CD14-positive monocyte (primary cell): ENCODE data around the gene ATP6AP1. TPM values are rescaled to one million over a fixed set of nuclear protein-coding genes. Genes with fewer than 3 reads are reported as not detected.

Source experiments
- DNase-seq, 3 donors: peaks; one replicate each; pipeline ENCODE4 v3.0.0-alpha.2; 2011 to 2022
- H2AFZ ChIP-seq: 2 replicates; pipeline ENCODE4 v1.6.0; 2012; ENCODE audit warnings: mild to moderate bottlenecking, low read depth, low read length, inconsistent platforms; ENCODE audit not compliant: insufficient read depth, poor library complexity, severe bottlenecking
- H3K27ac ChIP-seq, 2 donors: 1 replicate in 1 of 2; 2 replicates in 1 of 2; pipeline ENCODE4 v1.5.1; 2012 to 2013; ENCODE audit warnings: low read length in 2 of 2, control low read depth in 1 of 2, inconsistent platforms in 1 of 2, low read depth in 1 of 2, mild to moderate bottlenecking in 1 of 2
- H3K27me3 ChIP-seq, 2 donors: one replicate each; pipeline versions ENCODE4 v1.6.0 to v1.6.1; 2011 to 2013; ENCODE audit warnings: low read length in 2 of 2; ENCODE audit not compliant: control insufficient read depth in 2 of 2, insufficient read depth in 2 of 2
- H3K36me3 ChIP-seq, 2 donors: replicated peaks in 1 of 2; 1 replicate in 1 of 2; 2 replicates in 1 of 2; pipeline versions ENCODE4 v1.5.1 to v1.6.1; 2012 to 2013; ENCODE audit warnings: low read length in 2 of 2, control low read depth in 1 of 2, inconsistent platforms in 1 of 2, mild to moderate bottlenecking in 1 of 2; ENCODE audit not compliant: insufficient read depth in 2 of 2, control insufficient read depth in 1 of 2
- H3K4me1 ChIP-seq, 2 donors: 1 replicate in 1 of 2; 2 replicates in 1 of 2; pipeline versions ENCODE4 v1.5.1 to v1.6.1; 2012 to 2013; ENCODE audit warnings: low read length in 2 of 2, control low read depth in 1 of 2, inconsistent platforms in 1 of 2, mild to moderate bottlenecking in 1 of 2, moderate library complexity in 1 of 2; ENCODE audit not compliant: insufficient read depth in 2 of 2, control insufficient read depth in 1 of 2
- H3K4me2 ChIP-seq: replicated peaks from 2 replicates; pipeline ENCODE3; 2012; ENCODE audit warnings: low read length, moderate library complexity, mild to moderate bottlenecking; ENCODE audit not compliant: poor library complexity, severe bottlenecking; ENCODE audit errors: extremely low read depth
- H3K4me3 ChIP-seq, 3 experiments: fragments of 200-600 bp in 1 of 3; sonication (generic) in 1 of 3; replicated peaks in 1 of 3; 1 replicate in 2 of 3; 2 replicates in 1 of 3; pipeline ENCODE4 v1.5.1; 2011 to 2013; ENCODE audit warnings: low read length in 3 of 3, mild to moderate bottlenecking in 3 of 3, control low read depth in 2 of 3, low read depth in 2 of 3, inconsistent platforms in 1 of 3, moderate library complexity in 1 of 3
- H3K79me2 ChIP-seq: 2 replicates; pipeline ENCODE4 v1.6.0; 2012; ENCODE audit warnings: mild to moderate bottlenecking, control low read depth, inconsistent platforms, low read length, moderate library complexity; ENCODE audit not compliant: insufficient read depth
- H3K9ac ChIP-seq: 2 replicates; pipeline ENCODE4 v1.6.0; 2017; ENCODE audit warnings: low read length, mild to moderate bottlenecking; ENCODE audit not compliant: insufficient read depth, poor library complexity, severe bottlenecking
- H3K9me3 ChIP-seq, 2 donors: replicated peaks in 1 of 2; 1 replicate in 1 of 2; 2 replicates in 1 of 2; pipeline versions ENCODE4 v1.5.1 to v1.6.1; 2012 to 2013; ENCODE audit warnings: low read length in 2 of 2, control low read depth in 1 of 2; ENCODE audit not compliant: control insufficient read depth in 1 of 2, insufficient read depth in 1 of 2
- H4K20me1 ChIP-seq: 2 replicates; pipeline ENCODE4 v1.6.0; 2012; ENCODE audit warnings: mild to moderate bottlenecking, low read length, control low read depth, moderate library complexity; ENCODE audit not compliant: insufficient read depth
- H3K27ac Mint-ChIP-seq, 7 donors: one replicate each; pipeline ENCODE4 v1.8.0; 2020; ENCODE audit warnings: mild to moderate bottlenecking in 7 of 7, mixed read lengths in 7 of 7, moderate library complexity in 6 of 7, inconsistent platforms in 2 of 7
- H3K27me3 Mint-ChIP-seq, 3 donors: one replicate each; pipeline ENCODE4 v1.8.0; 2021 to 2022; ENCODE audit warnings: low read depth in 3 of 3, mild to moderate bottlenecking in 3 of 3, mixed read lengths in 3 of 3, moderate library complexity in 3 of 3, inconsistent platforms in 1 of 3
- H3K36me3 Mint-ChIP-seq, 2 donors: one replicate each; pipeline ENCODE4 v1.8.0; 2020; ENCODE audit warnings: mixed read lengths in 2 of 2, inconsistent platforms in 1 of 2, mild to moderate bottlenecking in 1 of 2
- H3K4me1 Mint-ChIP-seq: one replicate; pipeline ENCODE4 v1.8.0; 2020; ENCODE audit warnings: mild to moderate bottlenecking, mixed read lengths
- H3K4me3 Mint-ChIP-seq, 2 donors: one replicate each; pipeline ENCODE4 v1.8.0; 2020; ENCODE audit warnings: mild to moderate bottlenecking in 2 of 2, mixed read lengths in 2 of 2, moderate library complexity in 1 of 2
- H3K9me3 Mint-ChIP-seq, 7 donors: one replicate each; pipeline ENCODE4 v1.8.0; 2020 to 2022; ENCODE audit warnings: mixed read lengths in 7 of 7, mild to moderate bottlenecking in 6 of 7, moderate library complexity in 6 of 7, inconsistent platforms in 2 of 7
- CTCF ChIP-seq: fragments of 200-600 bp; IDR thresholded peaks from one replicate; pipeline ENCODE4 v1.8.0; 2022; ENCODE audit warnings: antibody characterized with exemption, mild to moderate bottlenecking
- WGBS: methylation state at CpG from one replicate; pipeline ENCODE4 v1.1.5; 2013; ENCODE audit warnings: missing lambda C conversion rate; ENCODE audit not compliant: insufficient coverage; 5-methylcytosine and 5-hydroxymethylcytosine counted together
- intact Hi-C, 2 donors: fragments of 100-400 bp; cut with micrococcal nuclease; formaldehyde crosslinking; loops; one replicate each; pipeline versions ENCODE4 v1.15.0 to v1.15.1; 2023
- polyA plus RNA-seq, 3 donors: library from polyadenylated mRNA; depleted of rRNA in 1 of 3; unstranded in 2 of 3; stranded (reverse) in 1 of 3; fragments of 300-500 nt in 2 of 3; fragments of >200 nt in 1 of 3; fragmentation: Illumina TruSeq in 2 of 3; gene quantifications; 1 replicate in 2 of 3; 2 replicates in 1 of 3; pipeline ENCODE4 v1.2.3, GENCODE V29; 2012 to 2021

Gene ATP6AP1
- polyA plus RNA-seq, 3 donors: 116 to 178 (median 145) TPM

- Mint-ChIP-seq H3K4me1 (peaks cover 38% of the 10 kb centered on the region), H3K27ac (peak overlapping the region in 3 of 7 donors; percentile 16 to 36 (median 26)), H3K36me3 (peaks cover 48 to 61% of the 10 kb centered on the region in 2 donors), H3K4me3 (no peak overlapping the region), H3K27me3 (peaks cover 0 to 15% (median 2%) of the 10 kb centered on the region in 3 donors), H3K9me3 (peaks cover 0 to 17% (median 11%) of the 10 kb centered on the region in 7 donors)
- peaks cover 12% of the 10 kb centered on the region for H4K20me1 ChIP-seq
- no peak overlapping the region for H3K4me2 ChIP-seq
- WGBS: 100% methylated on average over 5 of the region's 19 CpGs
- no peak overlapping the region for H3K27ac ChIP-seq
- peaks cover 47 to 49% of the 10 kb centered on the region in 2 donors for H3K36me3 ChIP-seq
- intact Hi-C loops: loop anchor here in 1 of 2 donors (5.0 kb wide), 1 partner anchor 33 kb away; no protein-coding TSS in a partner anchor
- peaks cover 0 to 5% of the 10 kb centered on the region in 2 donors for H3K9me3 ChIP-seq
- no peaks in the 10 kb centered on the region for H3K27me3 ChIP-seq
- no peak for DNase-seq
- no peak overlapping the region for H3K9ac ChIP-seq
- peaks cover 51% of the 10 kb centered on the region for H3K79me2 ChIP-seq
- no peak for TF ChIP-seq CTCF
- H3K4me3 ChIP-seq: no peak overlapping the region
- H2AFZ ChIP-seq: no peak overlapping the region
- H3K4me1 ChIP-seq: peaks cover 35 to 43% of the 10 kb centered on the region in 2 donors
Observed at GRCh38 chrX:154435171-154435733, 6.8 kb downstream of the ATP6AP1 start.

GRCh38 chrX:154436374-154436982 is 8.0 kb downstream of the ATP6AP1 start:
- H2AFZ ChIP-seq: no peak overlapping the region
- peak overlapping the region; percentile 60 for H3K9ac ChIP-seq
- 3% methylated on average over 30 of the region's 78 CpGs for WGBS

More at GRCh38 chrX:154436374-154436982, 8.0 kb downstream of the ATP6AP1 start:
- peaks cover 26% of the 10 kb centered on the region for H3K4me1 Mint-ChIP-seq
- H3K9me3 Mint-ChIP-seq: peaks cover 0 to 17% (median 11%) of the 10 kb centered on the region in 7 donors
- Histone ChIP-seq H3K36me3 (peaks cover 57 to 60% of the 10 kb centered on the region in 2 donors), H3K79me2 (peaks cover 49% of the 10 kb centered on the region), H3K27ac (peak overlapping the region; percentile 44 to 66), H3K4me2 (peak overlapping the region; percentile 75), H3K4me3 (peak overlapping the region; percentile 7 to 75 (median 34)), H3K27me3 (no peaks in the 10 kb centered on the region), H3K4me1 (peaks cover 22 to 31% of the 10 kb centered on the region in 2 donors), H3K9me3 (peaks cover 0 to 5% of the 10 kb centered on the region in 2 donors), H4K20me1 (peaks cover 15% of the 10 kb centered on the region)
- peaks cover 0 to 15% (median 0%) of the 10 kb centered on the region in 3 donors for H3K27me3 Mint-ChIP-seq
- peak overlapping the region; percentile 72 to 89 (median 80) for H3K27ac Mint-ChIP-seq
- peaks cover 56 to 72% of the 10 kb centered on the region in 2 donors for H3K36me3 Mint-ChIP-seq
- TF ChIP-seq CTCF: no peak
- DNase-seq: peak; percentile 16 to 61 (median 26)
- peak overlapping the region; percentile 53 to 73 for H3K4me3 Mint-ChIP-seq
- intact Hi-C loops: loop anchor here in 1 of 2 donors (5.0 kb wide), 1 partner anchor 34 kb away; no protein-coding TSS in a partner anchor
